HEK293 (cell line): ENCODE data around the gene ZNF787.

Experiments
- CTCF ChIA-PET: fragments of 350-600 bp; formaldehyde crosslinking; extraction: SDS; loops from one replicate; lab custom pipeline; 2021; ENCODE audit warnings: antibody characterized with exemption; lab: Yijun Ruan, JAX
- POLR2A ChIA-PET: fragments of 300-600 bp; formaldehyde crosslinking; extraction: SDS; loops from one replicate; lab custom pipeline; 2020; ENCODE audit warnings: antibody characterized with exemption, inconsistent platforms; lab: Yijun Ruan, JAX
- H3K27ac ChIP-seq: fragments of 200-500 bp; sonication (Bioruptor generic); 2 replicates; pipeline ENCODE4 v1.5.1; 2014; ENCODE audit warnings: low read depth, low read length, control low read depth, inconsistent platforms; ENCODE audit errors: extremely low read depth
- H3K36me3 ChIP-seq, 2 experiments: fragments of 200-500 bp in 1 of 2; sonication (Bioruptor generic) in 1 of 2; 1 replicate in 1 of 2; 2 replicates in 1 of 2; pipeline ENCODE4 v1.5.1; 2014 to 2017; ENCODE audit warnings: inconsistent platforms in 2 of 2, low read length in 2 of 2; ENCODE audit not compliant: control insufficient read depth in 2 of 2, insufficient read depth in 1 of 2
- H3K4me1 ChIP-seq: fragments of 200-500 bp; sonication (Bioruptor generic); 2 replicates; pipeline ENCODE4 v1.5.1; 2014; ENCODE audit warnings: mild to moderate bottlenecking, low read length, inconsistent platforms; ENCODE audit not compliant: control insufficient read depth, insufficient read depth
- H3K4me3 ChIP-seq: 2 replicates; pipeline ENCODE4 v1.5.1; 2011; ENCODE audit warnings: low read depth, mild to moderate bottlenecking, control low read depth, low read length, moderate library complexity
- H3K9me3 ChIP-seq: fragments of 200-500 bp; sonication (Bioruptor generic); 2 replicates; pipeline ENCODE4 v1.5.1; 2014; ENCODE audit warnings: low read depth, low read length, inconsistent platforms; ENCODE audit not compliant: control insufficient read depth, insufficient read depth
- ZNF155 ChIP-seq: fragments of 450-650 bp; formaldehyde crosslinking; IDR thresholded peaks from 2 replicates; pipeline ENCODE4 v1.5.1; 2016; ENCODE audit warnings: missing biosample characterization, missing genetic modification characterization
- ZNF558 ChIP-seq: fragments of 450-650 bp; formaldehyde crosslinking; IDR thresholded peaks from 2 replicates; pipeline ENCODE4 v1.5.1; 2016; ENCODE audit warnings: missing biosample characterization, missing genetic modification characterization
- ZNF777 ChIP-seq: fragments of 450-650 bp; formaldehyde crosslinking; IDR thresholded peaks from 2 replicates; pipeline ENCODE4 v1.5.1; 2017; ENCODE audit warnings: missing biosample characterization, missing genetic modification characterization, borderline replicate concordance
- ZSCAN16 ChIP-seq: fragments of 450-650 bp; formaldehyde crosslinking; IDR thresholded peaks from 2 replicates; pipeline ENCODE4 v1.5.1; 2016; ENCODE audit warnings: missing biosample characterization, missing genetic modification characterization
- TF ChIP-seq, protein P1 (sequence below): fragments of 450-650 bp; formaldehyde crosslinking; IDR thresholded peaks from 2 replicates; pipeline ENCODE4 v1.5.1; 2016; ENCODE audit warnings: missing biosample characterization, missing genetic modification characterization
- TF ChIP-seq, protein P2 (sequence below): sonication (generic); formaldehyde crosslinking; IDR thresholded peaks from 2 replicates; pipeline ENCODE4 v1.8.1; 2022; ENCODE audit warnings: mild to moderate bottlenecking, moderate library complexity, missing genetic modification reagents
- TF ChIP-seq, protein P3 (sequence below): fragments of 450-650 bp; formaldehyde crosslinking; IDR thresholded peaks from 2 replicates; pipeline ENCODE4 v1.5.1; 2016; ENCODE audit warnings: missing biosample characterization, missing genetic modification characterization
- TF ChIP-seq, protein P4 (sequence below): fragments of 450-650 bp; formaldehyde crosslinking; IDR thresholded peaks from 2 replicates; pipeline ENCODE4 v1.5.1; 2016; ENCODE audit warnings: missing biosample characterization, missing genetic modification characterization

ZNF787 gene

DNA sequence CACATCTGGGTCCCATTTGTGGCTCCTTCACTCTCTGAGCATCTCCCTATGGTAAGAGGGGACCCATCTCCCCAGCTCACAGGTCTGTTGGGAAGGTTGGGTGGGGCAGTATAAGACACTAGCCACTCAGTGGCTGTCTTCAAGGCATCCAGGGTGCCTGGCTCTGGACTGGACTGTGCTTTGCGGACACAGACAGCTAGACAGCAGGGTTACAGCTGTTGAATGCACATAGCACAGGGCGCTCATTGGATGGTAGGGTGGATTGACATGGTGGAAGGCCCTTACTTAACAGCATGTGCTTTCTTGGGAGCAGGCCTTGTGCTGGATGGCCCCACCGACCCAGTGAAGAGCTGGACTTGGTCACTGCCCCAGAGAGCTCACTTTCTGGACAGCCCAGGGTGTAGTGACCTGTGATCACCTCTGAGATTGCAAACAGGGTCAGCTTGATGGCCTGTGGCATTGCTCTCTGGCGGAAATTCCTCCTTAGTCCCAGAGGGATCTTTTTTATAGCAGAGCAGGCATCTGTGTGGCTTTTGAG is 21.9 kb upstream of the ZNF787 start:
- Histone ChIP-seq H3K9me3 (no peaks in the 10 kb centered on the region), H3K36me3 (peaks cover 4 to 30% of the 10 kb centered on the region in 2 experiments; a peak in 2 of 3 replicates), H3K27ac (no peak overlapping the region), H3K4me1 (peaks cover 12% of the 10 kb centered on the region), H3K4me3 (no peak overlapping the region)
- ChIA-PET CTCF (interaction anchor here (2.4 kb wide), 1 partner anchor 67 kb away, joined by 6 read pairs; no protein-coding TSS in a partner anchor), POLR2A (interaction anchor here (1.5 kb wide), 1 partner anchor 22 kb away, joined by 4 read pairs; the partner anchor contains the start of gene ZNF787)
- TF ChIP-seq, protein P1, sequence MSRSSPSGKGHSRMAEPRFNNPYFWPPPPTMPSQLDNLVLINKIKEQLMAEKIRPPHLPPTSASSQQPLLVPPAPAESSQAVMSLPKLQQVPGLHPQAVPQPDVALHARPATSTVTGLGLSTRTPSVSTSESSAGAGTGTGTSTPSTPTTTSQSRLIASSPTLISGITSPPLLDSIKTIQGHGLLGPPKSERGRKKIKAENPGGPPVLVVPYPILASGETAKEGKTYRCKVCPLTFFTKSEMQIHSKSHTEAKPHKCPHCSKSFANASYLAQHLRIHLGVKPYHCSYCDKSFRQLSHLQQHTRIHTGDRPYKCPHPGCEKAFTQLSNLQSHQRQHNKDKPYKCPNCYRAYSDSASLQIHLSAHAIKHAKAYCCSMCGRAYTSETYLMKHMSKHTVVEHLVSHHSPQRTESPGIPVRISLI (tag by site-specific recombination) = no peak
- TF ChIP-seq, protein P2, sequence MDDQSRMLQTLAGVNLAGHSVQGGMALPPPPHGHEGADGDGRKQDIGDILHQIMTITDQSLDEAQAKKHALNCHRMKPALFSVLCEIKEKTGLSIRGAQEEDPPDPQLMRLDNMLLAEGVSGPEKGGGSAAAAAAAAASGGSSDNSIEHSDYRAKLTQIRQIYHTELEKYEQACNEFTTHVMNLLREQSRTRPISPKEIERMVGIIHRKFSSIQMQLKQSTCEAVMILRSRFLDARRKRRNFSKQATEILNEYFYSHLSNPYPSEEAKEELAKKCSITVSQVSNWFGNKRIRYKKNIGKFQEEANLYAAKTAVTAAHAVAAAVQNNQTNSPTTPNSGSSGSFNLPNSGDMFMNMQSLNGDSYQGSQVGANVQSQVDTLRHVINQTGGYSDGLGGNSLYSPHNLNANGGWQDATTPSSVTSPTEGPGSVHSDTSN (CRISPR knock-in tag) = 0 out of 2 replicates have a peak, but pooled peaks have one; percentile 40
- TF ChIP-seq, protein P3, sequence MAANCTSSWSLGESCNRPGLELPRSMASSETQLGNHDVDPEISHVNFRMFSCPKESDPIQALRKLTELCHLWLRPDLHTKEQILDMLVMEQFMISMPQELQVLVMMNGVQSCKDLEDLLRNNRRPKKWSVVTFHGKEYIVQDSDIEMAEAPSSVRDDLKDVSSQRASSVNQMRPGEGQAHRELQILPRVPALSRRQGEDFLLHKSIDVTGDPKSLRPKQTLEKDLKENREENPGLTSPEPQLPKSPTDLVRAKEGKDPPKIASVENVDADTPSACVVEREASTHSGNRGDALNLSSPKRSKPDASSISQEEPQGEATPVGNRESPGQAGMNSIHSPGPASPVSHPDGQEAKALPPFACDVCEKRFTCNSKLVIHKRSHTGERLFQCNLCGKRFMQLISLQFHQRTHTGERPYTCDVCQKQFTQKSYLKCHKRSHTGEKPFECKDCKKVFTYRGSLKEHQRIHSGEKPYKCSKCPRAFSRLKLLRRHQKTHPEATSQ (tag by site-specific recombination) = no peak
- TF ChIP-seq ZNF155 (no peak), ZSCAN16 (tag by site-specific recombination) (no peak)

DNA sequence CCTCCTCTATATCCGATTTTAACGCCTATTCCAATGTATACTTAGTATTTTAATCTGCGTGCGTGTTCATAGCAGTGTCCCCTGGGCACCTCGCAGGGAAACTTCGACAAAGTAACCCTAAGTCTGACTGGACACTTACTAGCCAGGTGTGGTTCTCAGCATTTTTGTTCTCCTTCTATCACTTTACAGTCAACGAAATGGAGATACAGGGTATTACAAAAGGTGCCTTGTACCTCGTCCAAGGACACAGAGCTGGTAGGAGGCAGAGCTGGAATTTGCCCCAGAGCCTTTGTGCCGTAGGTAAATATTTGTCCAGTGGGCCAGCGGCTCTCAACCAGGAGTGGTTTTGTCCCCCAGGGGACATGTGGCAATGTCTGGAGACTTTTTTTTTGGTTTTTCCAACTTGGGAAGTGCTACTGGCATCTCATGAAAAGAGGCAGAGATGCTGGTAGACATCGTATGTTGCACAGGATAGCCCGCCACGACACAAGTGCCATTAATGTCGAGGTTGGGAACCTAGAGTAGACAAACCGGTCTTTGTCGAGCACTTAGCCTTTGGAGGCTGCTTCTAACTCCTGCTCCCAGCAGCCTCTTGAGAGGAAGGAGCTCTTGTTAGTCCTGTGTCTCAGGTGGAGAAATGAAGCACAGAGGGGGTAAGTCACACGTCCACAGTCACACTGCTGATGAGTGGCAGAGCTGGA is 21.1 kb upstream of the ZNF787 start:
- peaks cover 4 to 22% of the 10 kb centered on the region in 2 experiments; a peak in 2 of 3 replicates for H3K36me3 ChIP-seq
- H3K4me1 ChIP-seq = peaks cover 12% of the 10 kb centered on the region
- no peaks in the 10 kb centered on the region for H3K9me3 ChIP-seq
- peak overlapping the region; percentile 81 for H3K4me3 ChIP-seq
- CTCF ChIA-PET = interaction anchor here (1.2 to 2.4 kb wide), 3 partner anchors 13 to 66 kb away, joined by 4 to 8 read pairs (median 6); no protein-coding TSS in a partner anchor
- POLR2A ChIA-PET = interaction anchor here (0.6 to 1.9 kb wide), 3 partner anchors 21 to 1116 kb away, joined by 3 to 26 read pairs (median 4); partner anchors contain the start of gene ZNF787
- TF ChIP-seq ZNF558 = no peak
- no peak for TF ChIP-seq ZNF777 (tag by site-specific recombination)
- TF ChIP-seq, protein P4, sequence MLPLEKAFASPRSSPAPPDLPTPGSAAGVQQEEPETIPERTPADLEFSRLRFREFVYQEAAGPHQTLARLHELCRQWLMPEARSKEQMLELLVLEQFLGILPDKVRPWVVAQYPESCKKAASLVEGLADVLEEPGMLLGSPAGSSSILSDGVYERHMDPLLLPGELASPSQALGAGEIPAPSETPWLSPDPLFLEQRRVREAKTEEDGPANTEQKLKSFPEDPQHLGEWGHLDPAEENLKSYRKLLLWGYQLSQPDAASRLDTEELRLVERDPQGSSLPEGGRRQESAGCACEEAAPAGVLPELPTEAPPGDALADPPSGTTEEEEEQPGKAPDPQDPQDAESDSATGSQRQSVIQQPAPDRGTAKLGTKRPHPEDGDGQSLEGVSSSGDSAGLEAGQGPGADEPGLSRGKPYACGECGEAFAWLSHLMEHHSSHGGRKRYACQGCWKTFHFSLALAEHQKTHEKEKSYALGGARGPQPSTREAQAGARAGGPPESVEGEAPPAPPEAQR = no peak
- TF ChIP-seq, all 188 proteins: peak for 0
- peak overlapping the region; percentile 53; the same call in 1 of the 2 replicates for H3K27ac ChIP-seq

DNA sequence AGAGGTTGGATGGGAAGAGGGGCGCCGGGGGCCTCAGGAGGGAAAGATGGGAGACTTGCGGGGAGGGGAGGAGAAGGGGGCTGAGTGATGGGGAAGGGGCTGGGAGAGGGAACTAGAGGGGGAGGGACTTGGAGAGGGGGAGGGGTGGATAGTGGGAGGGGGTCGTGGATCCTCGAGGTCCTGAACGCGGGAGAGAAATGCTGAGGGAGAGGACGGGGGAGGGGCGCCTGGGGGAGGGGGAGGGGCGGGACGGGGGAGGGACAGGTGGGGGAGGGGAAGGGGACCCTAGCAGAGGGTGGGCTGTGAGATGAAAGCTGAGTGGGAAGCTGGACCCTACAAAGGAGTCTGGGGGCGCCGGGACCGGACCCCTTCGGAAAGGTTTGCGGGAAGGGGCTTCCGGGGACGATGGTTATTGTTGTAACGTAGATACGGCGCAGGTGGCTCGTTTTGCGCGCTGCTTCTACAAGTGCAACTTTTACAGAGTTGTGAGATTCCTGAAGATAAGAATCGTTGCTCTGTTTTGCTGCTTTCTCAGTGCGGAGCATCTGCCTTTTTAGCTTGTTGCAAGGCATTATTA is 20.4 kb upstream of the ZNF787 start:
- TF ChIP-seq ZNF155 (no peak), ZNF558 (0 out of 2 replicates have a peak, but pooled peaks have one; percentile 18)
- ChIA-PET POLR2A (interaction anchor here (0.6 to 1.9 kb wide), 8 partner anchors 19 to 519 kb away, joined by 3 to 26 read pairs (median 4); partner anchors contain the start of genes U2AF2 and ZNF787), CTCF (interaction anchor here (0.6 to 2.4 kb wide), 4 partner anchors 14 to 65 kb away, joined by 3 to 8 read pairs (median 5); no protein-coding TSS in a partner anchor)
- H3K4me3 ChIP-seq = peak overlapping the region; percentile 81
- no peaks in the 10 kb centered on the region for H3K9me3 ChIP-seq
- H3K4me1 ChIP-seq = peaks cover 12% of the 10 kb centered on the region
- peaks cover 3 to 16% of the 10 kb centered on the region in 2 experiments; a peak in 2 of 3 replicates for H3K36me3 ChIP-seq
- H3K27ac ChIP-seq = peak overlapping the region; percentile 53; the same call in 1 of the 2 replicates
